WTC11 (cell line): Measurements from ENCODE around the gene ANO1. TPM values are rescaled to one million over a fixed set of nuclear protein-coding genes. Genes with fewer than 3 reads are reported as not detected.

Experiments
- ATAC-seq: fragments of 200-7000 bp; cut with Tn5 transposase; 2 replicates; pipeline ENCODE4 v1.10.0; 2021; ENCODE audit warnings: mild to moderate bottlenecking, moderate library complexity
- CTCF ChIA-PET: fragments of 300-600 bp; sonication (Branson Sonifier 250); formaldehyde crosslinking; loops from one replicate; lab custom pipeline; 2021; ENCODE audit warnings: antibody characterized with exemption; lab: Charles Lee
- POLR2A ChIA-PET: fragments of 350-600 bp; sonication (Branson Sonifier 250); formaldehyde crosslinking; loops from one replicate; lab custom pipeline; 2021; ENCODE audit warnings: antibody characterized with exemption; lab: Charles Lee
- DNase-seq: peaks from one replicate; pipeline ENCODE4 v3.0.0; 2021; ENCODE audit warnings: low spot score
- H3K27ac Mint-ChIP-seq: 2 replicates; pipeline ENCODE4 v1.8.0; 2021; ENCODE audit warnings: mixed read lengths
- H3K27me3 Mint-ChIP-seq: 2 replicates; pipeline ENCODE4 v1.8.0; 2021; ENCODE audit warnings: low read depth, mild to moderate bottlenecking, moderate library complexity, mixed read lengths
- H3K36me3 Mint-ChIP-seq: 2 replicates; pipeline ENCODE4 v1.8.0; 2021; ENCODE audit warnings: mixed read lengths
- H3K4me1 Mint-ChIP-seq: 2 replicates; pipeline ENCODE4 v1.8.0; 2022; ENCODE audit warnings: mixed read lengths
- H3K4me3 Mint-ChIP-seq: 2 replicates; pipeline ENCODE4 v1.8.0; 2021; ENCODE audit warnings: mild to moderate bottlenecking, moderate library complexity, mixed read lengths
- H3K9me3 Mint-ChIP-seq: 2 replicates; pipeline ENCODE4 v1.8.0; 2021; ENCODE audit warnings: mixed read lengths
- CREM ChIP-seq: sonication (generic); formaldehyde crosslinking; IDR thresholded peaks from 2 replicates; pipeline ENCODE4 v1.8.1; 2022; ENCODE audit warnings: mild to moderate bottlenecking, missing genetic modification reagents, moderate library complexity
- EMX1 ChIP-seq: fragments of 250-450 bp; sonication (Bioruptor Pico); IDR thresholded peaks from 2 replicates; pipeline ENCODE4 v1.8.0; 2021; ENCODE audit warnings: mild to moderate bottlenecking
- FOXP1 ChIP-seq: sonication (generic); formaldehyde crosslinking; IDR thresholded peaks from 2 replicates; pipeline ENCODE4 v1.8.0; 2022; ENCODE audit warnings: missing genetic modification reagents, mild to moderate bottlenecking, moderate library complexity, borderline replicate concordance
- GABPB1 ChIP-seq: sonication (generic); formaldehyde crosslinking; IDR thresholded peaks from 2 replicates; pipeline ENCODE4 v1.8.1; 2023; ENCODE audit warnings: mild to moderate bottlenecking, missing genetic modification reagents
- JAZF1 ChIP-seq: fragments of 250-450 bp; sonication (Bioruptor Pico); IDR thresholded peaks from 2 replicates; pipeline ENCODE4 v1.9.0; 2021; ENCODE audit warnings: moderate library complexity, mild to moderate bottlenecking, inconsistent platforms
- KAT7 ChIP-seq: sonication (generic); formaldehyde crosslinking; IDR thresholded peaks from 2 replicates; pipeline ENCODE4 v1.8.1; 2023; ENCODE audit warnings: missing genetic modification reagents, mild to moderate bottlenecking, borderline replicate concordance
- NFYB ChIP-seq: sonication (generic); formaldehyde crosslinking; conservative IDR thresholded peaks from 2 replicates; pipeline ENCODE4 v1.8.0; 2022; ENCODE audit warnings: low read depth, missing genetic modification reagents
- RORB ChIP-seq: fragments of 250-450 bp; sonication (Bioruptor Pico); IDR thresholded peaks from 2 replicates; pipeline ENCODE4 v1.9.0; 2021; ENCODE audit warnings: mild to moderate bottlenecking
- TEAD4 ChIP-seq: sonication (generic); formaldehyde crosslinking; IDR thresholded peaks from 2 replicates; pipeline ENCODE4 v1.8.0; 2022; ENCODE audit warnings: mild to moderate bottlenecking, missing genetic modification reagents
- ZNF138 ChIP-seq: sonication (generic); formaldehyde crosslinking; conservative IDR thresholded peaks from 2 replicates; pipeline ENCODE4 v1.8.1; 2022; ENCODE audit warnings: mild to moderate bottlenecking, moderate library complexity, missing genetic modification reagents
- ZNF416 ChIP-seq: fragments of 250-450 bp; sonication (Bioruptor Pico); IDR thresholded peaks from 2 replicates; pipeline ENCODE4 v1.9.0; 2021; ENCODE audit warnings: mild to moderate bottlenecking, inconsistent platforms
- ZNF423 ChIP-seq: fragments of 250-450 bp; sonication (Bioruptor Pico); IDR thresholded peaks from 2 replicates; pipeline ENCODE4 v2.1.2; 2022; ENCODE audit warnings: mild to moderate bottlenecking, moderate library complexity
- total RNA-seq: library from RNA; stranded (reverse); gene quantifications from 3 replicates; pipeline ENCODE4 v1.2.3, GENCODE V29; 2021
- TF ChIP-seq, protein P1 (sequence below): sonication (generic); formaldehyde crosslinking; IDR thresholded peaks from 2 replicates; pipeline ENCODE4 v1.8.1; 2023; ENCODE audit warnings: mild to moderate bottlenecking, missing genetic modification reagents
- TF ChIP-seq, protein P2 (sequence below): fragments of 250-450 bp; sonication (Bioruptor Pico); IDR thresholded peaks from 2 replicates; pipeline ENCODE4 v1.8.0; 2021; ENCODE audit warnings: mild to moderate bottlenecking
- TF ChIP-seq, protein P3 (sequence below): sonication (generic); formaldehyde crosslinking; IDR thresholded peaks from 2 replicates; pipeline ENCODE4 v1.8.0; 2023; ENCODE audit warnings: missing genetic modification reagents, mild to moderate bottlenecking, borderline replicate concordance
- TF ChIP-seq, protein P4 (sequence below): sonication (generic); formaldehyde crosslinking; conservative IDR thresholded peaks from 2 replicates; pipeline ENCODE4 v1.8.1; 2023; ENCODE audit warnings: mild to moderate bottlenecking, low read depth, missing genetic modification reagents, moderate library complexity
- TF ChIP-seq, protein P5 (sequence below): sonication (generic); formaldehyde crosslinking; IDR thresholded peaks from 2 replicates; pipeline ENCODE4 v1.8.1; 2023; ENCODE audit warnings: mild to moderate bottlenecking, missing genetic modification reagents, moderate library complexity

Gene ANO1
- total RNA-seq, 1 experiment from 2014 or later: 4.1 TPM

DNA sequence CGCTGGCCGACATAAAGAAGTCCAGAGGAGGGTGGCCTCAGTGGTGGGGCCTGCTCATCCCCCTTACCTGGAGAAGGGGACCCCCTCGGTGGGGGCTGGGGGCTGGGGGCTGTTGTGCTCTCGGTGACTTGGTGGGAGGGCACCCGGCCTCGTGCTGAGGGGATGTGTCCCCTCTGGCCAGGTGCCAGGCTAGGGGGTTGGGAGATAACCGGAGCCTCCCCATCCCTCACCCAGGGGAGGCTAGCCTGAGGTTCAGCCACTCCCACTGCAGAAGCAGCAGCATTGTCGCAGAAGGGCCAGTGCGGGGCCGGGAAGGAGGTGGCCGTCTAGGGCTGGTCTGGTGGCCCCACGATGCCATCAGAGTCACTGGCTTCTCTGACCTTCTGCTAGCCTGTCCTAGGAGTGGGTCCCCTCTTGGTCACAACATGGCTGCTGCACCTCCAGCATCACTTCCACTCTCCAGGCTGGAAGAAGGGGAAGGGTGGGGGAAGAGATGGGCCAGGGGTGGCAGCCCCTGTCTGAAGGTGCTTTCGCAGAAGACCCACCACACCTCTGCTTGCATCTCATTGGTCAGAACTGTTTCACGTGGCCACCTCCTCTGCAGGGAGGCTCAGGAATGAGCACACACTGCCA lies 80.8 kb downstream of the ANO1 start:
- no peak overlapping the region for H3K27ac Mint-ChIP-seq
- H3K27me3 Mint-ChIP-seq: no peaks in the 10 kb centered on the region

More for the DNA sequence above, 80.8 kb downstream of the ANO1 start:
- ATAC-seq (no peak), DNase-seq (no peak)
- ChIA-PET POLR2A (interaction anchor here (0.8 kb wide), 1 partner anchor 11 kb away, joined by 4 read pairs; no protein-coding TSS in a partner anchor), CTCF (interaction anchor here (0.5 to 1.7 kb wide), 38 partner anchors 8 to 266 kb away, joined by 3 to 30 read pairs (median 6); no protein-coding TSS in a partner anchor)
- no peak overlapping the region for H3K4me3 Mint-ChIP-seq
- H3K9me3 Mint-ChIP-seq: no peaks in the 10 kb centered on the region
- H3K36me3 Mint-ChIP-seq: no peaks in the 10 kb centered on the region
- TF ChIP-seq ZNF138: no peak
- TF ChIP-seq, protein P1, sequence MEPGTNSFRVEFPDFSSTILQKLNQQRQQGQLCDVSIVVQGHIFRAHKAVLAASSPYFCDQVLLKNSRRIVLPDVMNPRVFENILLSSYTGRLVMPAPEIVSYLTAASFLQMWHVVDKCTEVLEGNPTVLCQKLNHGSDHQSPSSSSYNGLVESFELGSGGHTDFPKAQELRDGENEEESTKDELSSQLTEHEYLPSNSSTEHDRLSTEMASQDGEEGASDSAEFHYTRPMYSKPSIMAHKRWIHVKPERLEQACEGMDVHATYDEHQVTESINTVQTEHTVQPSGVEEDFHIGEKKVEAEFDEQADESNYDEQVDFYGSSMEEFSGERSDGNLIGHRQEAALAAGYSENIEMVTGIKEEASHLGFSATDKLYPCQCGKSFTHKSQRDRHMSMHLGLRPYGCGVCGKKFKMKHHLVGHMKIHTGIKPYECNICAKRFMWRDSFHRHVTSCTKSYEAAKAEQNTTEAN: no peak
- TF ChIP-seq, protein P2, sequence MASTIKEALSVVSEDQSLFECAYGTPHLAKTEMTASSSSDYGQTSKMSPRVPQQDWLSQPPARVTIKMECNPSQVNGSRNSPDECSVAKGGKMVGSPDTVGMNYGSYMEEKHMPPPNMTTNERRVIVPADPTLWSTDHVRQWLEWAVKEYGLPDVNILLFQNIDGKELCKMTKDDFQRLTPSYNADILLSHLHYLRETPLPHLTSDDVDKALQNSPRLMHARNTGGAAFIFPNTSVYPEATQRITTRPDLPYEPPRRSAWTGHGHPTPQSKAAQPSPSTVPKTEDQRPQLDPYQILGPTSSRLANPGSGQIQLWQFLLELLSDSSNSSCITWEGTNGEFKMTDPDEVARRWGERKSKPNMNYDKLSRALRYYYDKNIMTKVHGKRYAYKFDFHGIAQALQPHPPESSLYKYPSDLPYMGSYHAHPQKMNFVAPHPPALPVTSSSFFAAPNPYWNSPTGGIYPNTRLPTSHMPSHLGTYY (CRISPR knock-in tag): no peak
- TF ChIP-seq NFYB (CRISPR knock-in tag): no peak
- no peak for TF ChIP-seq ZNF423 (CRISPR knock-in tag)
- TF ChIP-seq, protein P3, sequence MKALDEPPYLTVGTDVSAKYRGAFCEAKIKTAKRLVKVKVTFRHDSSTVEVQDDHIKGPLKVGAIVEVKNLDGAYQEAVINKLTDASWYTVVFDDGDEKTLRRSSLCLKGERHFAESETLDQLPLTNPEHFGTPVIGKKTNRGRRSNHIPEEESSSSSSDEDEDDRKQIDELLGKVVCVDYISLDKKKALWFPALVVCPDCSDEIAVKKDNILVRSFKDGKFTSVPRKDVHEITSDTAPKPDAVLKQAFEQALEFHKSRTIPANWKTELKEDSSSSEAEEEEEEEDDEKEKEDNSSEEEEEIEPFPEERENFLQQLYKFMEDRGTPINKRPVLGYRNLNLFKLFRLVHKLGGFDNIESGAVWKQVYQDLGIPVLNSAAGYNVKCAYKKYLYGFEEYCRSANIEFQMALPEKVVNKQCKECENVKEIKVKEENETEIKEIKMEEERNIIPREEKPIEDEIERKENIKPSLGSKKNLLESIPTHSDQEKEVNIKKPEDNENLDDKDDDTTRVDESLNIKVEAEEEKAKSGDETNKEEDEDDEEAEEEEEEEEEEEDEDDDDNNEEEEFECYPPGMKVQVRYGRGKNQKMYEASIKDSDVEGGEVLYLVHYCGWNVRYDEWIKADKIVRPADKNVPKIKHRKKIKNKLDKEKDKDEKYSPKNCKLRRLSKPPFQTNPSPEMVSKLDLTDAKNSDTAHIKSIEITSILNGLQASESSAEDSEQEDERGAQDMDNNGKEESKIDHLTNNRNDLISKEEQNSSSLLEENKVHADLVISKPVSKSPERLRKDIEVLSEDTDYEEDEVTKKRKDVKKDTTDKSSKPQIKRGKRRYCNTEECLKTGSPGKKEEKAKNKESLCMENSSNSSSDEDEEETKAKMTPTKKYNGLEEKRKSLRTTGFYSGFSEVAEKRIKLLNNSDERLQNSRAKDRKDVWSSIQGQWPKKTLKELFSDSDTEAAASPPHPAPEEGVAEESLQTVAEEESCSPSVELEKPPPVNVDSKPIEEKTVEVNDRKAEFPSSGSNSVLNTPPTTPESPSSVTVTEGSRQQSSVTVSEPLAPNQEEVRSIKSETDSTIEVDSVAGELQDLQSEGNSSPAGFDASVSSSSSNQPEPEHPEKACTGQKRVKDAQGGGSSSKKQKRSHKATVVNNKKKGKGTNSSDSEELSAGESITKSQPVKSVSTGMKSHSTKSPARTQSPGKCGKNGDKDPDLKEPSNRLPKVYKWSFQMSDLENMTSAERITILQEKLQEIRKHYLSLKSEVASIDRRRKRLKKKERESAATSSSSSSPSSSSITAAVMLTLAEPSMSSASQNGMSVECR: no peak
- no peak for TF ChIP-seq JAZF1
- TF ChIP-seq, protein P4, sequence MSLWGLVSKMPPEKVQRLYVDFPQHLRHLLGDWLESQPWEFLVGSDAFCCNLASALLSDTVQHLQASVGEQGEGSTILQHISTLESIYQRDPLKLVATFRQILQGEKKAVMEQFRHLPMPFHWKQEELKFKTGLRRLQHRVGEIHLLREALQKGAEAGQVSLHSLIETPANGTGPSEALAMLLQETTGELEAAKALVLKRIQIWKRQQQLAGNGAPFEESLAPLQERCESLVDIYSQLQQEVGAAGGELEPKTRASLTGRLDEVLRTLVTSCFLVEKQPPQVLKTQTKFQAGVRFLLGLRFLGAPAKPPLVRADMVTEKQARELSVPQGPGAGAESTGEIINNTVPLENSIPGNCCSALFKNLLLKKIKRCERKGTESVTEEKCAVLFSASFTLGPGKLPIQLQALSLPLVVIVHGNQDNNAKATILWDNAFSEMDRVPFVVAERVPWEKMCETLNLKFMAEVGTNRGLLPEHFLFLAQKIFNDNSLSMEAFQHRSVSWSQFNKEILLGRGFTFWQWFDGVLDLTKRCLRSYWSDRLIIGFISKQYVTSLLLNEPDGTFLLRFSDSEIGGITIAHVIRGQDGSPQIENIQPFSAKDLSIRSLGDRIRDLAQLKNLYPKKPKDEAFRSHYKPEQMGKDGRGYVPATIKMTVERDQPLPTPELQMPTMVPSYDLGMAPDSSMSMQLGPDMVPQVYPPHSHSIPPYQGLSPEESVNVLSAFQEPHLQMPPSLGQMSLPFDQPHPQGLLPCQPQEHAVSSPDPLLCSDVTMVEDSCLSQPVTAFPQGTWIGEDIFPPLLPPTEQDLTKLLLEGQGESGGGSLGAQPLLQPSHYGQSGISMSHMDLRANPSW (CRISPR knock-in tag): no peak
- TF ChIP-seq KAT7: no peak
- TF ChIP-seq GABPB1: no peak
- no peak for TF ChIP-seq CREM
- no peak for TF ChIP-seq TEAD4
- TF ChIP-seq ZNF416 (CRISPR knock-in tag): no peak
- TF ChIP-seq RORB (CRISPR knock-in tag): no peak
- no peak for TF ChIP-seq EMX1 (CRISPR knock-in tag)
- TF ChIP-seq, protein P5, sequence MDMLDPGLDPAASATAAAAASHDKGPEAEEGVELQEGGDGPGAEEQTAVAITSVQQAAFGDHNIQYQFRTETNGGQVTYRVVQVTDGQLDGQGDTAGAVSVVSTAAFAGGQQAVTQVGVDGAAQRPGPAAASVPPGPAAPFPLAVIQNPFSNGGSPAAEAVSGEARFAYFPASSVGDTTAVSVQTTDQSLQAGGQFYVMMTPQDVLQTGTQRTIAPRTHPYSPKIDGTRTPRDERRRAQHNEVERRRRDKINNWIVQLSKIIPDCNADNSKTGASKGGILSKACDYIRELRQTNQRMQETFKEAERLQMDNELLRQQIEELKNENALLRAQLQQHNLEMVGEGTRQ: no peak
- no peak for TF ChIP-seq FOXP1 (CRISPR knock-in tag)
- H3K4me1 Mint-ChIP-seq: 0 out of 2 replicates have a peak, but pooled peaks cover 2% of the 10 kb centered on the region
